GM23338 (cell line): ENCODE data around the gene RIMS4. TPM values are rescaled to one million over a fixed set of nuclear protein-coding genes. Genes with fewer than 3 reads are reported as not detected.

ENCODE experiments used
- ATAC-seq: fragments of 200-7000 bp; cut with Tn5 transposase; 3 replicates; pipeline ENCODE4 v1.9.1; 2020
- DNase-seq: peaks from one replicate; pipeline ENCODE4 v3.0.0-alpha.2; 2015; ENCODE audit warnings: low spot score
- H2AFZ ChIP-seq: fragments of 200-600 bp; sonication (generic); 2 replicates; pipeline ENCODE4 v1.8.0; 2016; ENCODE audit warnings: antibody characterized with exemption, mild to moderate bottlenecking, moderate library complexity
- H3F3A ChIP-seq: fragments of 200-600 bp; sonication (generic); replicated peaks from 2 replicates; pipeline ENCODE4 v1.8.0; 2017; ENCODE audit warnings: antibody characterized with exemption, mixed run types, low read depth
- H3K27ac ChIP-seq: fragments of 200-600 bp; sonication (generic); 2 replicates; pipeline ENCODE4 v1.6.1; 2016; ENCODE audit warnings: low read depth
- H3K27me3 ChIP-seq: fragments of 200-600 bp; sonication (generic); 2 replicates; pipeline ENCODE4 v1.8.0; 2016; ENCODE audit warnings: mild to moderate bottlenecking, mixed run types, moderate library complexity; ENCODE audit not compliant: insufficient read depth
- H3K36me3 ChIP-seq: fragments of 200-600 bp; sonication (generic); 2 replicates; pipeline ENCODE4 v1.8.0; 2016; ENCODE audit warnings: mild to moderate bottlenecking; ENCODE audit not compliant: insufficient read depth
- H3K4me1 ChIP-seq: fragments of 200-600 bp; sonication (generic); 2 replicates; pipeline ENCODE4 v1.8.0; 2016; ENCODE audit warnings: mild to moderate bottlenecking, moderate library complexity; ENCODE audit not compliant: insufficient read depth
- H3K4me2 ChIP-seq: fragments of 200-600 bp; sonication (generic); 2 replicates; pipeline ENCODE4 v1.7.1; 2017; ENCODE audit warnings: mixed run types
- H3K4me3 ChIP-seq: fragments of 200-600 bp; sonication (generic); 2 replicates; pipeline ENCODE4 v1.6.1; 2016; ENCODE audit warnings: mixed run types
- H3K79me2 ChIP-seq: fragments of 200-600 bp; sonication (generic); replicated peaks from 2 replicates; pipeline ENCODE4 v1.8.0; 2017; ENCODE audit warnings: mild to moderate bottlenecking; ENCODE audit not compliant: insufficient read depth
- H3K9me2 ChIP-seq: fragments of 200-600 bp; sonication (generic); 2 replicates; pipeline ENCODE4 v1.8.0; 2017; ENCODE audit not compliant: insufficient read depth
- H4K20me1 ChIP-seq: fragments of 200-600 bp; sonication (generic); replicated peaks from 2 replicates; pipeline ENCODE4 v1.8.0; 2017; ENCODE audit warnings: mild to moderate bottlenecking; ENCODE audit not compliant: insufficient read depth
- H3K27ac Mint-ChIP-seq: 2 replicates; pipeline ENCODE4 v1.8.0; 2020; ENCODE audit warnings: inconsistent platforms, mild to moderate bottlenecking, moderate library complexity, mixed read lengths
- H3K27me3 Mint-ChIP-seq: 3 replicates; pipeline ENCODE4 v1.8.0; 2022; ENCODE audit warnings: low read depth, mild to moderate bottlenecking, moderate library complexity, mixed read lengths, inconsistent platforms; ENCODE audit not compliant: insufficient read depth, poor library complexity
- H3K36me3 Mint-ChIP-seq: 3 replicates; pipeline ENCODE4 v1.8.0; 2021; ENCODE audit warnings: low read depth, mild to moderate bottlenecking, inconsistent platforms, moderate library complexity, mixed read lengths
- H3K4me1 Mint-ChIP-seq: 3 replicates; pipeline ENCODE4 v1.8.0; 2020; ENCODE audit warnings: mild to moderate bottlenecking, inconsistent platforms, mixed read lengths
- H3K4me3 Mint-ChIP-seq: 3 replicates; pipeline ENCODE4 v1.8.0; 2021; ENCODE audit warnings: moderate library complexity, mild to moderate bottlenecking, inconsistent platforms, mixed read lengths
- H3K9me3 Mint-ChIP-seq: 3 replicates; pipeline ENCODE4 v1.8.0; 2020; ENCODE audit warnings: moderate library complexity, mild to moderate bottlenecking, inconsistent platforms, mixed read lengths
- CREB1 ChIP-seq: fragments of 250-450 bp; sonication (Bioruptor Pico); IDR thresholded peaks from 2 replicates; pipeline ENCODE4 v1.5.0; 2020; ENCODE audit warnings: low read depth, mild to moderate bottlenecking, moderate library complexity
- EZH2 ChIP-seq: fragments of 200-600 bp; sonication (generic); IDR thresholded peaks from one replicate; pipeline ENCODE4 v1.8.0; 2017; ENCODE audit warnings: antibody characterized with exemption, mild to moderate bottlenecking, low read depth; ENCODE audit not compliant: unreplicated experiment
- EZH2phosphoT487 ChIP-seq: fragments of 200-600 bp; sonication (generic); IDR thresholded peaks from one replicate; pipeline ENCODE4 v1.8.1; 2018; ENCODE audit warnings: antibody characterized with exemption; ENCODE audit not compliant: unreplicated experiment
- JUNB ChIP-seq: IDR thresholded peaks from one replicate; pipeline ENCODE4 v1.6.1; 2016; ENCODE audit warnings: antibody characterized with exemption; ENCODE audit not compliant: unreplicated experiment
- NANOG ChIP-seq: IDR thresholded peaks from 2 replicates; pipeline ENCODE4 v1.6.1; 2016; ENCODE audit warnings: antibody characterized with exemption, borderline replicate concordance
- POLR2AphosphoS5 ChIP-seq: IDR thresholded peaks from 2 replicates; pipeline ENCODE4 v1.6.1; 2016; ENCODE audit warnings: antibody characterized with exemption, low read depth
- STAT1 ChIP-seq: IDR thresholded peaks from one replicate; pipeline ENCODE4 v1.6.1; 2016; ENCODE audit warnings: antibody characterized with exemption; ENCODE audit not compliant: unreplicated experiment
- ZNF331 ChIP-seq: fragments of 250-450 bp; sonication (Bioruptor Pico); IDR thresholded peaks from 2 replicates; pipeline ENCODE4 v1.5.0; 2020; ENCODE audit warnings: low read depth, mild to moderate bottlenecking, moderate library complexity
- polyA plus RNA-seq: library from polyadenylated mRNA; unstranded; fragments of >200 nt; fragmentation: Nextera tagmentation; extraction: Ambion mirVana; gene quantifications from 2 replicates; pipeline ENCODE4 v1.2.1, GENCODE V29; 2016
- total RNA-seq: library from RNA; depleted of rRNA; stranded (reverse); fragments of >200 nt; shearing (Covaris generic); gene quantifications from 2 replicates; pipeline ENCODE4 v1.2.3, GENCODE V29; 2014
- TF ChIP-seq, protein P1 (sequence below): fragments of 250-450 bp; sonication (Bioruptor Pico); IDR thresholded peaks from 2 replicates; pipeline ENCODE4 v1.5.0; 2020; ENCODE audit warnings: mild to moderate bottlenecking, moderate library complexity
- TF ChIP-seq, protein P2 (sequence below): IDR thresholded peaks from 2 replicates; pipeline ENCODE4 v1.6.1; 2016; ENCODE audit warnings: antibody characterized with exemption
- TF ChIP-seq, protein P3 (sequence below), 2 experiments: fragments of 200-600 bp in 1 of 2; sonication (generic) in 1 of 2; conservative IDR thresholded peaks; 2 replicates each; pipeline versions ENCODE4 v1.5.1 to v1.6.1; 2016 to 2017; ENCODE audit warnings: antibody characterized with exemption in 2 of 2, low read depth in 2 of 2, mild to moderate bottlenecking in 2 of 2, moderate library complexity in 1 of 2

The RIMS4 gene
- total and polyA plus RNA-seq, 2 experiments from 2014 or later, result 3.5 to 39.7 TPM

DNA sequence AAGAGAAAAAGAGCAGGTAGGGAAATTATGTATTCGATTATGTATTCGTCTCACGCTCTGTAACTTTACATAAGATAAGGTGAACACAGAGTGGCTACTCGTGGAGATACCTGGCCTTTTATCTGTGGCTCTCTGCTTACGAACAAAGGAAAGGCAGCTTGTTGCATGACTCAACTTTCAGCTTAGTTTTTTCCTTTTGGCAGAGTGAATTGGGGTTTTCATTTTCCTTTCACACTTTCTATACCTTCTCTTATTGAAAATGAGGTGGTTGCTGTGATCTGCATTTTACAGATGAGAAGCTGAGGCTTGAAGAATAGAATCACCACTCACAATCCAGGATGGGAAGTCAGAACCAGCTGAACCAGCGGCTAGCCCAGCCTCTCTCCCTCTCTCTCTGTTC lies 78.0 kb downstream of the RIMS4 start (continued):
- TF ChIP-seq, protein P1, sequence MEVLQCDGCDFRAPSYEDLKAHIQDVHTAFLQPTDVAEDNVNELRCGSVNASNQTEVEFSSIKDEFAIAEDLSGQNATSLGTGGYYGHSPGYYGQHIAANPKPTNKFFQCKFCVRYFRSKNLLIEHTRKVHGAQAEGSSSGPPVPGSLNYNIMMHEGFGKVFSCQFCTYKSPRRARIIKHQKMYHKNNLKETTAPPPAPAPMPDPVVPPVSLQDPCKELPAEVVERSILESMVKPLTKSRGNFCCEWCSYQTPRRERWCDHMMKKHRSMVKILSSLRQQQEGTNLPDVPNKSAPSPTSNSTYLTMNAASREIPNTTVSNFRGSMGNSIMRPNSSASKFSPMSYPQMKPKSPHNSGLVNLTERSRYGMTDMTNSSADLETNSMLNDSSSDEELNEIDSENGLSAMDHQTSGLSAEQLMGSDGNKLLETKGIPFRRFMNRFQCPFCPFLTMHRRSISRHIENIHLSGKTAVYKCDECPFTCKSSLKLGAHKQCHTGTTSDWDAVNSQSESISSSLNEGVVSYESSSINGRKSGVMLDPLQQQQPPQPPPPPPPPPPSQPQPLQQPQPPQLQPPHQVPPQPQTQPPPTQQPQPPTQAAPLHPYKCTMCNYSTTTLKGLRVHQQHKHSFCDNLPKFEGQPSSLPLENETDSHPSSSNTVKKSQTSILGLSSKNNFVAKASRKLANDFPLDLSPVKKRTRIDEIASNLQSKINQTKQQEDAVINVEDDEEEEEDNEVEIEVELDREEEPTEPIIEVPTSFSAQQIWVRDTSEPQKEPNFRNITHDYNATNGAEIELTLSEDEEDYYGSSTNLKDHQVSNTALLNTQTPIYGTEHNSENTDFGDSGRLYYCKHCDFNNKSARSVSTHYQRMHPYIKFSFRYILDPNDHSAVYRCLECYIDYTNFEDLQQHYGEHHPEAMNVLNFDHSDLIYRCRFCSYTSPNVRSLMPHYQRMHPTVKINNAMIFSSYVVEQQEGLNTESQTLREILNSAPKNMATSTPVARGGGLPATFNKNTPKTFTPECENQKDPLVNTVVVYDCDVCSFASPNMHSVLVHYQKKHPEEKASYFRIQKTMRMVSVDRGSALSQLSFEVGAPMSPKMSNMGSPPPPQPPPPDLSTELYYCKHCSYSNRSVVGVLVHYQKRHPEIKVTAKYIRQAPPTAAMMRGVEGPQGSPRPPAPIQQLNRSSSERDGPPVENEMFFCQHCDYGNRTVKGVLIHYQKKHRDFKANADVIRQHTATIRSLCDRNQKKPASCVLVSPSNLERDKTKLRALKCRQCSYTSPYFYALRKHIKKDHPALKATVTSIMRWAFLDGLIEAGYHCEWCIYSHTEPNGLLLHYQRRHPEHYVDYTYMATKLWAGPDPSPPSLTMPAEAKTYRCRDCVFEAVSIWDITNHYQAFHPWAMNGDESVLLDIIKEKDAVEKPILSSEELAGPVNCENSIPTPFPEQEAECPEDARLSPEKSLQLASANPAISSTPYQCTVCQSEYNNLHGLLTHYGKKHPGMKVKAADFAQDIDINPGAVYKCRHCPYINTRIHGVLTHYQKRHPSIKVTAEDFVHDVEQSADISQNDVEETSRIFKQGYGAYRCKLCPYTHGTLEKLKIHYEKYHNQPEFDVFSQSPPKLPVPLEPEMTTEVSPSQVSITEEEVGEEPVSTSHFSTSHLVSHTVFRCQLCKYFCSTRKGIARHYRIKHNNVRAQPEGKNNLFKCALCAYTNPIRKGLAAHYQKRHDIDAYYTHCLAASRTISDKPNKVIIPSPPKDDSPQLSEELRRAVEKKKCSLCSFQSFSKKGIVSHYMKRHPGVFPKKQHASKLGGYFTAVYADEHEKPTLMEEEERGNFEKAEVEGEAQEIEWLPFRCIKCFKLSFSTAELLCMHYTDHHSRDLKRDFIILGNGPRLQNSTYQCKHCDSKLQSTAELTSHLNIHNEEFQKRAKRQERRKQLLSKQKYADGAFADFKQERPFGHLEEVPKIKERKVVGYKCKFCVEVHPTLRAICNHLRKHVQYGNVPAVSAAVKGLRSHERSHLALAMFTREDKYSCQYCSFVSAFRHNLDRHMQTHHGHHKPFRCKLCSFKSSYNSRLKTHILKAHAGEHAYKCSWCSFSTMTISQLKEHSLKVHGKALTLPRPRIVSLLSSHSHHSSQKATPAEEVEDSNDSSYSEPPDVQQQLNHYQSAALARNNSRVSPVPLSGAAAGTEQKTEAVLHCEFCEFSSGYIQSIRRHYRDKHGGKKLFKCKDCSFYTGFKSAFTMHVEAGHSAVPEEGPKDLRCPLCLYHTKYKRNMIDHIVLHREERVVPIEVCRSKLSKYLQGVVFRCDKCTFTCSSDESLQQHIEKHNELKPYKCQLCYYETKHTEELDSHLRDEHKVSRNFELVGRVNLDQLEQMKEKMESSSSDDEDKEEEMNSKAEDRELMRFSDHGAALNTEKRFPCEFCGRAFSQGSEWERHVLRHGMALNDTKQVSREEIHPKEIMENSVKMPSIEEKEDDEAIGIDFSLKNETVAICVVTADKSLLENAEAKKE (CRISPR knock-in tag), result no peak
- TF ChIP-seq CREB1 (CRISPR knock-in tag) (no peak), EZH2phosphoT487 (no peak), STAT1 (no peak)
- TF ChIP-seq, protein P2, sequence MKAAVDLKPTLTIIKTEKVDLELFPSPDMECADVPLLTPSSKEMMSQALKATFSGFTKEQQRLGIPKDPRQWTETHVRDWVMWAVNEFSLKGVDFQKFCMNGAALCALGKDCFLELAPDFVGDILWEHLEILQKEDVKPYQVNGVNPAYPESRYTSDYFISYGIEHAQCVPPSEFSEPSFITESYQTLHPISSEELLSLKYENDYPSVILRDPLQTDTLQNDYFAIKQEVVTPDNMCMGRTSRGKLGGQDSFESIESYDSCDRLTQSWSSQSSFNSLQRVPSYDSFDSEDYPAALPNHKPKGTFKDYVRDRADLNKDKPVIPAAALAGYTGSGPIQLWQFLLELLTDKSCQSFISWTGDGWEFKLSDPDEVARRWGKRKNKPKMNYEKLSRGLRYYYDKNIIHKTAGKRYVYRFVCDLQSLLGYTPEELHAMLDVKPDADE, result no peak
- TF ChIP-seq, protein P3, sequence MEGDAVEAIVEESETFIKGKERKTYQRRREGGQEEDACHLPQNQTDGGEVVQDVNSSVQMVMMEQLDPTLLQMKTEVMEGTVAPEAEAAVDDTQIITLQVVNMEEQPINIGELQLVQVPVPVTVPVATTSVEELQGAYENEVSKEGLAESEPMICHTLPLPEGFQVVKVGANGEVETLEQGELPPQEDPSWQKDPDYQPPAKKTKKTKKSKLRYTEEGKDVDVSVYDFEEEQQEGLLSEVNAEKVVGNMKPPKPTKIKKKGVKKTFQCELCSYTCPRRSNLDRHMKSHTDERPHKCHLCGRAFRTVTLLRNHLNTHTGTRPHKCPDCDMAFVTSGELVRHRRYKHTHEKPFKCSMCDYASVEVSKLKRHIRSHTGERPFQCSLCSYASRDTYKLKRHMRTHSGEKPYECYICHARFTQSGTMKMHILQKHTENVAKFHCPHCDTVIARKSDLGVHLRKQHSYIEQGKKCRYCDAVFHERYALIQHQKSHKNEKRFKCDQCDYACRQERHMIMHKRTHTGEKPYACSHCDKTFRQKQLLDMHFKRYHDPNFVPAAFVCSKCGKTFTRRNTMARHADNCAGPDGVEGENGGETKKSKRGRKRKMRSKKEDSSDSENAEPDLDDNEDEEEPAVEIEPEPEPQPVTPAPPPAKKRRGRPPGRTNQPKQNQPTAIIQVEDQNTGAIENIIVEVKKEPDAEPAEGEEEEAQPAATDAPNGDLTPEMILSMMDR (conservative IDR thresholded peaks at IDR 0.05; ENCODE audit: low read depth in 2 of 2), result no peak

DNA sequence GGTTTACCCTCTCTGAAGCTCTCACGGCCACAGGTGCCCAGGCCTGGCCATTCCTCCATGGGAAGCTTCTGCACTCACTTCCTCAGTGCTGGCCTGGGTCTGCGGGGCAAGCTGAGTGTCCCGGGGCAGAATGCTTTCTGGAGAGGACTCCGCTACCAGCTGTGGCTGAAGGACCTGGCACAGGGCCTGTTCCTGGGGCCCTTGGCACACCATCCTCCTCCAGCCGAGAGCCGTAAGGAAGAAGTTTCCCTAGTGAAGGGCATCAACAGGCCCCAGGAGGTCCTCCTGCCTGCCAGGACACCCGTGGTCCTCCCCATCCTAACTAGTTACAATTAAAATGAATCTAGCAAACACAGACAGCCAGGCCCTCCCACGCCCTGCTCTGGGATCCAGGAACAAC lies 78.7 kb downstream of the RIMS4 start:
- no peaks in the 10 kb centered on the region for H4K20me1 ChIP-seq
- Mint-ChIP-seq H3K4me3 (no peak overlapping the region), H3K9me3 (no peaks in the 10 kb centered on the region; the same call in 2 of the 3 replicates), H3K27ac (no peak overlapping the region), H3K36me3 (no peaks in the 10 kb centered on the region), H3K27me3 (peaks cover 4% of the 10 kb centered on the region), H3K4me1 (peaks cover 53% of the 10 kb centered on the region)
- H3K27me3 ChIP-seq, result no peaks in the 10 kb centered on the region
- H3K36me3 ChIP-seq, result no peaks in the 10 kb centered on the region
- no peak overlapping the region for H2AFZ ChIP-seq
- DNase-seq (no peak), ATAC-seq (no peak)
- H3F3A ChIP-seq, result no peaks in the 10 kb centered on the region
- H3K4me2 ChIP-seq, result no peak overlapping the region
- no peaks in the 10 kb centered on the region for H3K9me2 ChIP-seq
- H3K79me2 ChIP-seq, result no peaks in the 10 kb centered on the region
- peaks cover 21% of the 10 kb centered on the region for H3K4me1 ChIP-seq
- no peak overlapping the region for H3K4me3 ChIP-seq
- H3K27ac ChIP-seq, result no peak overlapping the region
- no peak for TF ChIP-seq ZNF331 (CRISPR knock-in tag)
- TF ChIP-seq, protein P3 (conservative IDR thresholded peaks at IDR 0.05; ENCODE audit: low read depth in 2 of 2), result no peak
- TF ChIP-seq POLR2AphosphoS5, result no peak
- no peak for TF ChIP-seq JUNB
- TF ChIP-seq NANOG, result no peak
- no peak for TF ChIP-seq EZH2phosphoT487
- TF ChIP-seq STAT1, result no peak
- TF ChIP-seq CREB1 (CRISPR knock-in tag), result no peak
- TF ChIP-seq EZH2, result no peak
- TF ChIP-seq, protein P2, result no peak
